H9 (cell line): Measurements from ENCODE around the gene CHID1. TPM values are rescaled to one million over a fixed set of nuclear protein-coding genes. Genes with fewer than 3 reads are reported as not detected.

Experiments
- DNase-seq: peaks from one replicate; pipeline ENCODE4 v3.0.0-alpha.2; 2017
- H2AFZ ChIP-seq: one replicate; pipeline ENCODE4 v1.6.1; 2013; ENCODE audit warnings: mild to moderate bottlenecking, low read length, control low read depth, moderate library complexity
- H2AK5ac ChIP-seq: 2 replicates; pipeline ENCODE4 v1.6.1; 2013; ENCODE audit warnings: low read length, control low read depth, mixed read lengths; ENCODE audit not compliant: insufficient read length
- H2BK120ac ChIP-seq: one replicate; pipeline ENCODE4 v1.6.1; 2013; ENCODE audit warnings: low read depth, mild to moderate bottlenecking, low read length, control low read depth, inconsistent platforms; ENCODE audit not compliant: poor library complexity, severe bottlenecking
- H2BK12ac ChIP-seq: 2 replicates; pipeline ENCODE4 v1.6.1; 2013; ENCODE audit warnings: low read length, control low read depth, mixed read lengths, low read depth; ENCODE audit not compliant: insufficient read length
- H2BK15ac ChIP-seq: 2 replicates; pipeline ENCODE4 v1.6.1; 2013; ENCODE audit warnings: low read depth, low read length, control low read depth
- H2BK20ac ChIP-seq: one replicate; pipeline ENCODE4 v1.6.1; 2013; ENCODE audit warnings: low read depth, mild to moderate bottlenecking, low read length, control low read depth, inconsistent platforms; ENCODE audit not compliant: poor library complexity, severe bottlenecking
- H2BK5ac ChIP-seq: 2 replicates; pipeline ENCODE4 v1.6.1; 2013; ENCODE audit warnings: low read length, control low read depth, mixed read lengths; ENCODE audit not compliant: insufficient read length
- H3K14ac ChIP-seq: 2 replicates; pipeline ENCODE4 v1.6.1; 2013; ENCODE audit warnings: low read length, control low read depth; ENCODE audit not compliant: insufficient read depth
- H3K18ac ChIP-seq: 2 replicates; pipeline ENCODE4 v1.6.1; 2013; ENCODE audit warnings: low read depth, mild to moderate bottlenecking, mixed read lengths, low read length, control low read depth; ENCODE audit not compliant: insufficient read length
- H3K23ac ChIP-seq: 2 replicates; pipeline ENCODE4 v1.6.1; 2013; ENCODE audit warnings: low read length, control low read depth, mixed read lengths, low read depth; ENCODE audit not compliant: insufficient read length
- H3K23me2 ChIP-seq: 2 replicates; pipeline ENCODE4 v1.6.1; 2013; ENCODE audit warnings: low read depth, mild to moderate bottlenecking, mixed read lengths, low read length, control low read depth; ENCODE audit not compliant: insufficient read length, poor library complexity, severe bottlenecking
- H3K27ac ChIP-seq: 2 replicates; pipeline ENCODE4 v1.5.1; 2013; ENCODE audit warnings: low read length, control low read depth, mixed read lengths, low read depth; ENCODE audit not compliant: insufficient read length
- H3K27me3 ChIP-seq: 2 replicates; pipeline ENCODE4 v1.6.1; 2013; ENCODE audit warnings: low read length, control low read depth, inconsistent platforms; ENCODE audit not compliant: insufficient read depth
- H3K4ac ChIP-seq: 2 replicates; pipeline ENCODE4 v1.6.1; 2013; ENCODE audit warnings: low read depth, mild to moderate bottlenecking, control low read depth, inconsistent platforms, low read length, moderate library complexity
- H3K4me1 ChIP-seq: 2 replicates; pipeline ENCODE4 v1.6.1; 2013; ENCODE audit warnings: low read length, control low read depth, inconsistent platforms; ENCODE audit not compliant: insufficient read depth
- H3K4me2 ChIP-seq: 2 replicates; pipeline ENCODE4 v1.6.1; 2013; ENCODE audit warnings: low read length, control low read depth, mixed read lengths; ENCODE audit not compliant: insufficient read length, insufficient read depth
- H3K56ac ChIP-seq: 2 replicates; pipeline ENCODE4 v1.6.1; 2013; ENCODE audit warnings: low read depth, mild to moderate bottlenecking, mixed read lengths, low read length, control low read depth; ENCODE audit not compliant: insufficient read length
- H3K79me1 ChIP-seq: 2 replicates; pipeline ENCODE4 v1.6.1; 2013; ENCODE audit warnings: low read depth, mild to moderate bottlenecking, moderate library complexity, low read length, control low read depth, inconsistent platforms; ENCODE audit not compliant: insufficient read depth, poor library complexity, severe bottlenecking
- H3K79me2 ChIP-seq: 2 replicates; pipeline ENCODE4 v1.6.1; 2013; ENCODE audit warnings: low read length, control low read depth, inconsistent platforms; ENCODE audit not compliant: insufficient read depth
- H3K9ac ChIP-seq: 2 replicates; pipeline ENCODE4 v1.6.1; 2013; ENCODE audit warnings: low read length, control low read depth, mixed read lengths; ENCODE audit not compliant: insufficient read length; ENCODE audit errors: extremely low read depth
- H3K9me3 ChIP-seq: one replicate; pipeline ENCODE4 v1.6.1; 2013; ENCODE audit warnings: low read depth, low read length, inconsistent platforms; ENCODE audit not compliant: control insufficient read depth
- H3T11ph ChIP-seq: one replicate; pipeline ENCODE4 v1.6.1; 2013; ENCODE audit warnings: mild to moderate bottlenecking, low read length, control low read depth, inconsistent platforms
- H4K20me1 ChIP-seq: one replicate; pipeline ENCODE4 v1.6.1; 2013; ENCODE audit not compliant: control insufficient read depth, insufficient read length, insufficient read depth
- H4K5ac ChIP-seq: 2 replicates; pipeline ENCODE4 v1.6.1; 2013; ENCODE audit warnings: low read depth, mild to moderate bottlenecking, mixed read lengths, low read length, control low read depth; ENCODE audit not compliant: insufficient read length
- H4K8ac ChIP-seq: replicated peaks from 2 replicates; pipeline ENCODE4 v1.6.1; 2013; ENCODE audit warnings: low read length, control low read depth, mixed read lengths, low read depth; ENCODE audit not compliant: insufficient read length
- H4K91ac ChIP-seq: 2 replicates; pipeline ENCODE4 v1.6.1; 2013; ENCODE audit warnings: low read depth, mild to moderate bottlenecking, moderate library complexity, mixed read lengths, low read length, control low read depth; ENCODE audit not compliant: insufficient read length
- H3K27ac Mint-ChIP-seq, 3 experiments: 2 replicates in 2 of 3; 3 replicates in 1 of 3; pipeline ENCODE4 v1.8.0; 2020 to 2021; ENCODE audit warnings: mixed read lengths in 3 of 3, mild to moderate bottlenecking in 1 of 3, moderate library complexity in 1 of 3
- H3K27me3 Mint-ChIP-seq: 2 replicates; pipeline ENCODE4 v1.8.0; 2021; ENCODE audit warnings: low read depth, mild to moderate bottlenecking, moderate library complexity, mixed read lengths
- H3K36me3 Mint-ChIP-seq, 3 experiments: 2 replicates in 2 of 3; 3 replicates in 1 of 3; pipeline ENCODE4 v1.8.0; 2020 to 2021; ENCODE audit warnings: low read depth in 3 of 3, mixed read lengths in 3 of 3; ENCODE audit not compliant: insufficient read depth in 1 of 3
- H3K4me1 Mint-ChIP-seq, 2 experiments: 2 replicates each; pipeline ENCODE4 v1.8.0; 2020; ENCODE audit warnings: mixed read lengths in 2 of 2
- H3K4me3 Mint-ChIP-seq, 2 experiments: 2 replicates in 1 of 2; 3 replicates in 1 of 2; pipeline ENCODE4 v1.8.0; 2020 to 2021; ENCODE audit warnings: mild to moderate bottlenecking in 2 of 2, mixed read lengths in 2 of 2, moderate library complexity in 1 of 2
- H3K9me3 Mint-ChIP-seq, 2 experiments: 2 replicates in 1 of 2; 3 replicates in 1 of 2; pipeline ENCODE4 v1.8.0; 2020; ENCODE audit warnings: mild to moderate bottlenecking in 2 of 2, mixed read lengths in 2 of 2, moderate library complexity in 1 of 2
- CTCF ChIP-seq: fragments of 200-600 bp; sonication (generic); conservative IDR thresholded peaks from 3 replicates; pipeline ENCODE4 v1.8.0; 2021; ENCODE audit warnings: antibody characterized with exemption, mild to moderate bottlenecking
- WGBS: extraction: QIAGEN DNeasy Blood & Tissue Kit; methylation state at CpG from one replicate; pipeline ENCODE4 v1.1.7; 2013; ENCODE audit warnings: missing lambda C conversion rate, low lambda C conversion rate, mixed read lengths; ENCODE audit not compliant: insufficient read length; ENCODE audit errors: extremely low coverage; 5-methylcytosine and 5-hydroxymethylcytosine counted together
- total RNA-seq: library from RNA; stranded (reverse); gene quantifications from 2 replicates; pipeline ENCODE4 v1.2.1, GENCODE V29; 2021

Gene CHID1
- total RNA-seq, 1 experiment from 2014 or later: 89.4 TPM

- no peak overlapping the region for H3K18ac ChIP-seq
- no peaks in the 10 kb centered on the region for H4K20me1 ChIP-seq
- Mint-ChIP-seq H3K27me3 (no peaks in the 10 kb centered on the region), H3K4me3 (no peak overlapping the region), H3K27ac (no peak overlapping the region), H3K4me1 (peaks cover 0 to 3% of the 10 kb centered on the region in 2 experiments; a peak in 1 of 4 replicates), H3K9me3 (no peaks in the 10 kb centered on the region), H3K36me3 (peaks cover 15 to 41% (median 29%) of the 10 kb centered on the region in 3 experiments; a peak in 6 of 7 replicates)
- no peak overlapping the region for H2AFZ ChIP-seq
- no peak overlapping the region for H3K14ac ChIP-seq
- H3T11ph ChIP-seq: no peak overlapping the region
- TF ChIP-seq CTCF: no peak
- no peak overlapping the region for H2BK5ac ChIP-seq
- no peaks in the 10 kb centered on the region for H3K23me2 ChIP-seq
- H4K5ac ChIP-seq: no peak overlapping the region
- H4K91ac ChIP-seq: no peak overlapping the region
- no peak overlapping the region for H4K8ac ChIP-seq
- H3K27ac ChIP-seq: no peak overlapping the region
- no peak overlapping the region for H3K9ac ChIP-seq
- no peak overlapping the region for H2AK5ac ChIP-seq
- no peak overlapping the region for H2BK20ac ChIP-seq
- no peaks in the 10 kb centered on the region for H3K9me3 ChIP-seq
- no CpG with 5 or more reads among the region's 17 CpGs for WGBS
- no peak overlapping the region for H2BK120ac ChIP-seq
- no peak overlapping the region for H2BK15ac ChIP-seq
- H3K56ac ChIP-seq: no peak overlapping the region
- H2BK12ac ChIP-seq: no peak overlapping the region
- no peak overlapping the region for H3K4me2 ChIP-seq
- H3K79me2 ChIP-seq: no peaks in the 10 kb centered on the region
- no peaks in the 10 kb centered on the region for H3K79me1 ChIP-seq
- no peak overlapping the region for H3K4ac ChIP-seq
- H3K4me1 ChIP-seq: no peaks in the 10 kb centered on the region
- no peak overlapping the region for H3K23ac ChIP-seq
- no peak for DNase-seq
- no peaks in the 10 kb centered on the region for H3K27me3 ChIP-seq
Observed at GRCh38 chr11:897253-898142, 13.1 kb downstream of the CHID1 start.
